GM12865 (cell line): ENCODE data around the gene PLPPR1.

ENCODE experiments used
- DNase-seq: peaks from one replicate; pipeline ENCODE4 v3.0.0; 2010; ENCODE audit warnings: low read depth
- H3K4me3 ChIP-seq: 2 replicates; pipeline ENCODE4 v1.5.1; 2011; ENCODE audit warnings: mild to moderate bottlenecking, low read depth, low read length, control low read depth
- TF ChIP-seq, protein P1 (sequence below): IDR thresholded peaks from 2 replicates; pipeline ENCODE4 v1.5.1; 2011; ENCODE audit warnings: low read length, control low read depth, low read depth, inconsistent platforms; ENCODE audit not compliant: insufficient read depth; ENCODE audit errors: missing control alignments

The PLPPR1 gene

DNA sequence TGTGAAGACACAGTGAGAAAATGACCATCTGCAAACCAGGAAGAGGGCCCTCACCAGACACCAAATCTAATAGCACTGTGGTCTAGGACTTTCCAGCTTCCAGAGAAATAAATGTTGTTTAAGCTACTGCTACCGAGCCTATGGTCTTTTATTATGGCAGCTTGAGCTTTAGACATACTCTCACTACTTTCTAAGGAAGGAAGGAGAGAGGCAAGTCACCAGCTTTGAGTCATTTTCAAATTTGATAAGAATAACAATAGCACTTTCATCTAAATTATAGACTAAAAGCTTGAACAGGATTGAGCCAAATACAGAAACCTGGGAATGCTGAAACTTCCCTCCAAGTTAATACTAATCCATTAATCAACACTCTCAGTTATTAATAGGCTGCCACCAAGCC is 64.4 kb downstream of the PLPPR1 start:
- DNase-seq = no peak
- H3K4me3 ChIP-seq = no peak overlapping the region
- TF ChIP-seq, protein P1, sequence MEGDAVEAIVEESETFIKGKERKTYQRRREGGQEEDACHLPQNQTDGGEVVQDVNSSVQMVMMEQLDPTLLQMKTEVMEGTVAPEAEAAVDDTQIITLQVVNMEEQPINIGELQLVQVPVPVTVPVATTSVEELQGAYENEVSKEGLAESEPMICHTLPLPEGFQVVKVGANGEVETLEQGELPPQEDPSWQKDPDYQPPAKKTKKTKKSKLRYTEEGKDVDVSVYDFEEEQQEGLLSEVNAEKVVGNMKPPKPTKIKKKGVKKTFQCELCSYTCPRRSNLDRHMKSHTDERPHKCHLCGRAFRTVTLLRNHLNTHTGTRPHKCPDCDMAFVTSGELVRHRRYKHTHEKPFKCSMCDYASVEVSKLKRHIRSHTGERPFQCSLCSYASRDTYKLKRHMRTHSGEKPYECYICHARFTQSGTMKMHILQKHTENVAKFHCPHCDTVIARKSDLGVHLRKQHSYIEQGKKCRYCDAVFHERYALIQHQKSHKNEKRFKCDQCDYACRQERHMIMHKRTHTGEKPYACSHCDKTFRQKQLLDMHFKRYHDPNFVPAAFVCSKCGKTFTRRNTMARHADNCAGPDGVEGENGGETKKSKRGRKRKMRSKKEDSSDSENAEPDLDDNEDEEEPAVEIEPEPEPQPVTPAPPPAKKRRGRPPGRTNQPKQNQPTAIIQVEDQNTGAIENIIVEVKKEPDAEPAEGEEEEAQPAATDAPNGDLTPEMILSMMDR = no peak

DNA sequence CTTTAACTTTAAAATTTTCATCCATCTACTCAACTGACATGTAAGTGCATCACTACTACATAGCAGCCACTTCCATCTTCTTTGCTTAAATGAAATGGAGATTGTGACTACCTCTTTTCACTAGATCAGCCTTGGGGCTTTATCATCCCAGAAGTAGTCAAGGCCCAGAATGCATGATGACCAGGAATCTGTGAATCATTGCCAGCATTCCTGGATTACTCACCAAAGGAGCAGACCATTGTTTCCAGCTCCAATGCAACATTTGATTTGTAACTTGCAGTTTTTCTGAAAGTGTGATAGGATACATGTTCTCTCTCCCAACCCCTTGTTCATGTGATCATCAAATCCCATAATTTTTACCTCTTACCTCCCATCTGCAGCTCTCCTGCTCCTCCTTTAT is 65.1 kb downstream of the PLPPR1 start:
- TF ChIP-seq, protein P1 = no peak
- DNase-seq = no peak
- no peak overlapping the region for H3K4me3 ChIP-seq

DNA sequence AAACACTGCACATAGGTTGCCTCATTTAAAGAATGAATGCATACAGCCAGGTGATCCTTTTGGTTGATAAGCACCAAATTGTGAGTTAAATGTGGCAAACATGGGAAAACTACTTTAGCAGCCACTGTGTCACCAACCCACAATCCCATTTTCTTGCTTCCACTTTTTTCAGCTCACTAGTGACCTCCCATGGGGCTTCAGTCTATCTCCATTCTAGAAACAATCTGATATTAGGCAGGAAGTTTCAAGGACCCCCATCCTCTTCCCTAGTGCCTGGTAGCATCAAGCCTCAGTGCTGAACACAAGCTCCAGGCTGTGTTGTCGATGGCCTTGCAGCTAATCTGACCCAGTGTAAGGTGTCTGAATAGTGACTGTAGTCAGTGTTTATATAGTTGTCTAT is 66.2 kb downstream of the PLPPR1 start:
- H3K4me3 ChIP-seq = no peak overlapping the region
- no peak for DNase-seq
- TF ChIP-seq, protein P1 = no peak

DNA sequence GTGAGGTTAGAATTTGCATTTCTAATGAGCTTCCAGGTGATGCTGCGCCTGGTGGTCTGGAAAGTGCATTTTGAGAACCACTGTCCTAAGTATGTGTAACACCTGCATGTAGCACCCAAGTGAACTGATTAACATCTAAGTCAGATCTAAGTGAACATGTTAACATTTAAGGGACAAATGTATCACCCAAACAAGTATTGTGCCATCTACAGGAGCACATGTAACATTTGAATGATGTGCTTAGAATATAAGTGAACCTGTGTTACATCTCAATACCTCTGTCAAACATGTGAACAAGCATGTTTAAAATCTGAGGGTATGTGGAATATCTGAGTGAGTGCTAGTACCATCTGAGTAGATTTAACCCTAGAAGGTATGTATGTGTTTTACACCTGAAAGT is 68.7 kb downstream of the PLPPR1 start:
- DNase-seq = no peak
- no peak overlapping the region for H3K4me3 ChIP-seq
- TF ChIP-seq, protein P1 = no peak

DNA sequence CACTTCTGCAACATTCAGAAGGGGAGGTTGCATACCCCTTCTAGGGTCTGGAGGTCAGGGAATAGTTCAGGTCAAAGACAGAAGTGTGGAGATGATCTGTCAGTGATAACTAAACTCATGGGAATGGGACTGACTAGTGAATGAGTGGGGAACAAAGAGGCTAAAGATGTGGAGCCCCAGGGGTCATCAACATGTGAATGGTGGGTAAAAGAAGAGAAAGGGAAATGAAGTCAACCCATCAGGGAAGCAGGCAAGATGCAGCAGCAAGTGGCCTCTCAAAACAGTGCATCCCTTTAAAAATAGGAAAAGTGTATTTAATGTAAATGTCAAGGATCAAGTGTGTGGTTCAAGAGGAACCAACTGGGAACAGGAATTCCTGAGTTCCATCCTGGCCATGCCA is 69.9 kb downstream of the PLPPR1 start:
- no peak overlapping the region for H3K4me3 ChIP-seq
- DNase-seq = no peak
- TF ChIP-seq, protein P1 = no peak

DNA sequence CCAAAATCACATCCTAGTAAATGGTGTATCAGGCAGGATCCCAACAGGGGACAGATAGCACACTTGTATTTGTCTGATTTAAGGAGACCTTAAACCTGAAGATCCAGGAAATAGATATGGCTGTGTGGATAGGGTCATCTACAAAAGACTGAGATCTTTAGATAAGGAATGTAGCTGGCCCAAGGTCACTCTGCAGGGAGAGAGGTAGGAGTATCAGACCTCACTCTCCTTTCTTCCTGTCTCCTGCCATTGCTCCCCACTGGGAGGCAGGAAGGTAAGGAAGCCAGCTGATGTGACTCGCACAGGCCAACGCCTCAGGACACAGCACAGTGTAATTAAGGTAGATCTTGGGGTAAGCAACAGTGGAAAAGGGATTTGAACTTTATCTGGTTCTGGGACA is 85.8 kb downstream of the PLPPR1 start:
- H3K4me3 ChIP-seq = no peak overlapping the region
- DNase-seq = no peak
- TF ChIP-seq, protein P1 = no peak

DNA sequence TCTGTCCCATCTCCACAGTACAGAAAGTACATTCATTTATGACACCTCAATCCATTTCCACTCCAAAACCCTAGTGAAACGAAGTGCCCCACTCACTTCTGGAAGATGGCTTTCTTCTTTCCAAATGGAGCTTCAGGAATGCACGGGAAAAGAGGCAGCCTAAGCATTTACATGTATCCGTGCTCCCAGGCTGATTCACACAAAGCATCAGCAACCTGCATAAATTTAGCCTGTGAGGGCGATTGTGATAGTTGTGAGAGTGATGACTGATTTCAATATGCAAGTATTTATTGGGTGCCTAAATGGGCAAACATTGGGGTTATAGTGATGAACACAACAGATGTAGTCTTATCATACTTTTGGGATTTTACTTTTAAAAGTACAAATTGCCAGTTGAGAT is 86.6 kb downstream of the PLPPR1 start:
- H3K4me3 ChIP-seq = no peak overlapping the region
- DNase-seq = no peak
- TF ChIP-seq, protein P1 = no peak
